ENCODE measurements around the gene KY.

- TF ChIP-seq CTCF (conservative IDR thresholded peaks at IDR 0.05 in 1 of 2, IDR thresholded peaks at IDR 0.05 in 1 of 2; ENCODE audit: extremely low read depth in 1 of 2, insufficient read depth in 1 of 2, low read depth in 1 of 2, low read length in 2 of 2) = no peak
- no peak for TF ChIP-seq EZH2 (IDR thresholded peaks at IDR 0.05; ENCODE audit: borderline replicate concordance, low read length)
Measured at GRCh38 chr3:134694466-134694865, 43.6 kb upstream of the KY start.
